DMS153 treated with DMSO at 0.1 percent for 48 hours (cell line): Measurements from ENCODE around the gene GNAI3.
A peak's percentile ranks its signal among the peaks of the same experiment; 100 is the strongest.

Source experiments
- DNase-seq: peaks from one replicate; lab custom pipeline; 2025; ENCODE audit not compliant: unreplicated experiment; lab: John Stamatoyannopoulos, UW

The GNAI3 gene

GRCh38 chr1:109592916-109593315, 44.5 kb downstream of the GNAI3 start:
- DNase-seq, result no peak

DNA sequence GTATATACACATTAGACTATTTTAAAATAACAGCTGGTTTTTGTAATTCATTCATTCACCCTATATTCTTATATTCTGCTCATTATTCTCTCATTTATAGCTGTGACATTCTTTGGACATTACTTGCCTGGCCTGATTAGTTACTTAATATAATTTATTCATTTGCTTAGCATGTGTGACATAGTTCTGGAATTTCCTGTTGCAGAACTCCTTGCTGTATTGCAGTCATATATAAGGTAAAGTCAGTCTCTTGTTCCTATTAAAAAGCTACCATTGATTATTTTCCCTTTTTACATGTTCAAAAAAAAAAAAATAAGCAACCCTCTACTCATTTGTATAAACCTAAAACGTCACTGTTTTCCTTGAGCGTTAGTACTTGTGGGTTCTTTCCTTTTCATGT, 47.1 kb downstream of the GNAI3 start:
- DNase-seq, result no peak

- no peak for DNase-seq
These were observed 49.7 kb downstream of the GNAI3 start for GRCh38 chr1:109598156-109598555.

DNA sequence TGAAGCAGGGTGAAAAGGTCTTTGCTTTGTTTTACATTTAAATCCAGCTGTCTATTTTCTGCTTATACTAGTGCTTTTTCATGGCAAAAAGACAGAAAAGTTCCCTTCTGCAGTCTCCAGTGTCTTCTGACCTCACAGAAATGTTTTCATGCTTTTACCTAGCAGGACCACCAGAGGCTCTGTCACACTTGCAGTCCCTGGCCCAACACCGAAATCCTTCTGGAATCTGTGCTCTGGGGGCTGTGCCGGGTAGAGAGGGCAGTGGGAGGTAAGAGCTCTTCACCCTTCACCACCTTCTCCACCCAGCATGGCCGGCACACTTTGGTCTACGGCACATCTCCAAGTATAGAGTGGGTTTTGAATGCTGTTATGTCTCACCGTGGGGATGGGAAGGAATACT, 50.2 kb downstream of the GNAI3 start:
- no peak for DNase-seq

- DNase-seq, result no peak
These were observed 54.8 kb downstream of the GNAI3 start for GRCh38 chr1:109603229-109603628.

- DNase-seq, result no peak
These were observed 57.0 kb downstream of the GNAI3 start for GRCh38 chr1:109605381-109605780.

- DNase-seq, result no peak
These were observed 61.5 kb downstream of the GNAI3 start for GRCh38 chr1:109609881-109610280.

DNA sequence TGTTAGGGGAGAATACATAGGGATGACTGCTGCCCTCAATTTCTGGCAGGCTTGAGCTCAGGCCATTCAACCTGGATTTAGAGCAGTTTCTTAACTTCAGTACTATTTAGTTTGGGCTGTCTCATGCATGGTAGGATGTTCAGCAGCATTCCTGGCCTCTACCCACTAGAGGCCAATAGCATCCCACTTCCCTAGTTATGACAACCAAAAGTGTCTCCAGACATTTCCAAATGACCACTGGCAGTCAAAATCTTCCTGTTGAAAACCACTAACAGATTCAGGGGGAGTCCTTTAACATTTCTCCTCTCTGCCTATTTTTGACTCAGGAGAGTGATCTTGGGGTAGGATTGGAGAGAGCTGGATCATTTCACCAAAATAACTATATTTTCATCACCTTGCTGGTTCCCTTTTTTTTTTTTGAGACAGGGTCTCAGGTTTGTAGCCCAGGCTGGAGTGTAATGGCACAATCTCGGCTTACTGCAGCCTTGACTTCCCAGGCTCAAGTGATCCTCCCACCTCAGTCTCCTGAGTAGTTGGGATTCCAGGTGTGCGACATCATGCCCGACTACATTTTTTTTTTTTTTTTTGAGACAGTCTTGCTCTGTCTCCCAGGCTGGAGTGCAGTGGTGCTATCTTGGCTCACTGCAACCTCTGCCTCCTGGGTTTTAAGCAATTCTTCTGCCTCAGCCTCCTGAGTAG, 62.3 kb downstream of the GNAI3 start:
- no peak for DNase-seq

GRCh38 chr1:109611308-109611990, 63.0 kb downstream of the GNAI3 start:
- no peak for DNase-seq

DNA sequence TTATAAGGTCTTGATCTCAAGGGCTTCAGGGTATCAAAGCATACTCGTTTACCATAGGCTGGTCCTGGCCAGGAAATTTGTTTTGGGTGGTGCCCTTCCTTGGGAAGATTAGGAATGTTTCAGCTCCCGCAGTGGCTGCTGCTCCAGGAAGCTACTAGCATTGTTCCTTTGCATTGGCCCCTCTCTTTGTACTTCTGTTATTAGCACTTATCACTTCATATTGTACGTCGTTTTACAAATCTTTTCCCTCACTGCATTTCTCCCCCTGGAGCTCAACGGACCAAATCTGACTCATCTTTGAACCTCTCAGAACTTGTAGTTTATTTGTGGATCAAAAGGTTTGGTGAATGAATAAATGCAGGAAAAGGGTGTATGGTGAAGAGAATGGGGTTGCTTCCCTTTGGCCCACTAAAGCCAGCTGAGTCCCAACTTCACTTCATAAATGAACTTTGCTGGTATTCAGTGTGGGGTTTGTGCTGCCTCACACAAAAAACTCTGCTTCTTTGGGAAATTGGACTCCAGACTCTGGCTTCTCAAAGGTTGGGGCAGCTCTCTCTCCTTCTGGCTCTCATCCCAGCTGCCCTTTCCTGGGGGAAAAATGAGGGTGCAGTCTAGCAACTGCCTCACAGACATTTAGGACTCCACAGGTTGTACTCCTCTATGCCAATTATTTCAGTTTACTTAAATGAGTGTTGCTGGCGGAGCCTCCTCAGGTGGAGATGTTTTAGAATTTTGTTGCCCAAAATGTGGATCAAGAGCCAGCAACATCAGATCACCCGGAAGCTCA, 65.1 kb downstream of the GNAI3 start:
- no peak for DNase-seq

GRCh38 chr1:109615879-109616278, 67.5 kb downstream of the GNAI3 start:
- DNase-seq, result no peak

- no peak for DNase-seq
These were observed 68.0 kb downstream of the GNAI3 start for GRCh38 chr1:109616391-109616790.

- DNase-seq, result no peak
These were observed 68.9 kb downstream of the GNAI3 start for GRCh38 chr1:109617291-109617801.

- no peak for DNase-seq
These were observed 70.5 kb downstream of the GNAI3 start for GRCh38 chr1:109618661-109619575.

GRCh38 chr1:109619576-109620400, 71.4 kb downstream of the GNAI3 start, which contains the start of the genes AMPD2 and GNAT2:
Gene AMPD2 (plus strand): TSS chr1:109619837. CDS start chr1:109621176, 1,339 bp downstream.
Gene GNAT2 (minus strand): TSS chr1:109619616. CDS start chr1:109612870, 6,746 bp downstream.
- DNase-seq, result peak; percentile 8

- no peak for DNase-seq
These were observed 72.0 kb downstream of the GNAI3 start for GRCh38 chr1:109620401-109620791.

GRCh38 chr1:109620841-109621286, 72.4 kb downstream of the GNAI3 start:
- peak; percentile 37 for DNase-seq

DNA sequence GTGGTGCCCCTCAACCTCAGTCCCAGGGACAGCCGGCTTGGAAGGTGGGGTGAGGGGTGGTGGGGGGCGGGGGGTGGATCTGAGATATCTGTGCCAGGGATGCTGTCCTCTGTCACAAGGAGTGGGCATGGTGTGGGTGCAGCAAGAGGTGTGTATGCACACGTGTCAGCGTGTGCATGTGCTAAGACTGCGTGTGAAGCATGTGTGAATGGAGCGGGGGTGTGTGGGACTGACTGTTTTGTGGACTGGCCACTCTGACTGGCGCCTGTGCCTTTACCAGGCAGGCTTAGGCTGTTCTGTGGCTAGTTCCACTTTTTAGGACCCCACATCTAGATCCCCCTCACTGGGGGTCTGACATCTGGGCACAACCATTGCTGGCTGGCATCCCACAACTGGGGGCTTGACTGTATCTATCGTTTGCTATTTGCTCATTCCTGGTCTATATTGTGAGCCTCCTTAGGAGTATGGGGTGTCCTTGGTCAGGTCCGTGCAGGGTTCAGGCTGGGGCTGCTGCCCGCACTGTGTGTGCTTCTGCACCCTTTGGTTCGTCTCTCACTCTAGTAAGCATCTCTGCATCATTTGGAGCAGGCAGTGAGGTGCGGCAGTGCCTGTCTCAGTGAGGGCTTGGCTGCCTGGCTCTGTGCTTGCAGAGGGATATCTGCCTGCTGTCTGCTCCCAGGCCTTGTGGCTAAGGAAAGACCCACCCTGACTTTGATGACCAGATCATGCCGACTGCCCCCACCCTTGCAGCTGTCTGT, 73.1 kb downstream of the GNAI3 start:
- no peak for DNase-seq
